HCT116 (cell line): ENCODE measurements around the gene PSME3IP1.

Source experiments
- ATF3 ChIP-seq: IDR thresholded peaks from 2 replicates; pipeline ENCODE4 v1.6.1; 2012
- JUND ChIP-seq: IDR thresholded peaks from 2 replicates; pipeline ENCODE4 v1.6.1; 2012

GRCh38 chr16:57178196-57178595 is 7.6 kb downstream of the PSME3IP1 start:
- TF ChIP-seq JUND (no peak), ATF3 (no peak)
